Thyroid gland (tissue), 4 donors: Measurements from ENCODE around the gene A4GALT.

ENCODE experiments used
- POLR2A ChIP-seq, 2 donors: fragments of 450-650 bp; IDR thresholded peaks; one replicate each; pipeline ENCODE4 v1.6.1; 2017; ENCODE audit warnings: antibody characterized with exemption in 2 of 2, mild to moderate bottlenecking in 2 of 2, moderate library complexity in 1 of 2
- TF ChIP-seq, protein P1 (sequence below), 6 experiments: fragments of 200-600 bp in 3 of 6; fragments of 450-650 bp in 3 of 6; sonication (generic) in 3 of 6; IDR thresholded peaks; one replicate each; pipeline ENCODE4 v1.5.1; 2016 to 2019; ENCODE audit warnings: antibody characterized with exemption in 6 of 6, mild to moderate bottlenecking in 2 of 6, inconsistent platforms in 1 of 6, moderate library complexity in 1 of 6

GRCh38 chr22:42653999-42654398 lies 66.7 kb downstream of the A4GALT start:
- TF ChIP-seq, protein P1, sequence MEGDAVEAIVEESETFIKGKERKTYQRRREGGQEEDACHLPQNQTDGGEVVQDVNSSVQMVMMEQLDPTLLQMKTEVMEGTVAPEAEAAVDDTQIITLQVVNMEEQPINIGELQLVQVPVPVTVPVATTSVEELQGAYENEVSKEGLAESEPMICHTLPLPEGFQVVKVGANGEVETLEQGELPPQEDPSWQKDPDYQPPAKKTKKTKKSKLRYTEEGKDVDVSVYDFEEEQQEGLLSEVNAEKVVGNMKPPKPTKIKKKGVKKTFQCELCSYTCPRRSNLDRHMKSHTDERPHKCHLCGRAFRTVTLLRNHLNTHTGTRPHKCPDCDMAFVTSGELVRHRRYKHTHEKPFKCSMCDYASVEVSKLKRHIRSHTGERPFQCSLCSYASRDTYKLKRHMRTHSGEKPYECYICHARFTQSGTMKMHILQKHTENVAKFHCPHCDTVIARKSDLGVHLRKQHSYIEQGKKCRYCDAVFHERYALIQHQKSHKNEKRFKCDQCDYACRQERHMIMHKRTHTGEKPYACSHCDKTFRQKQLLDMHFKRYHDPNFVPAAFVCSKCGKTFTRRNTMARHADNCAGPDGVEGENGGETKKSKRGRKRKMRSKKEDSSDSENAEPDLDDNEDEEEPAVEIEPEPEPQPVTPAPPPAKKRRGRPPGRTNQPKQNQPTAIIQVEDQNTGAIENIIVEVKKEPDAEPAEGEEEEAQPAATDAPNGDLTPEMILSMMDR (IDR thresholded peaks at IDR 0.05) = no peak
- TF ChIP-seq POLR2A (IDR thresholded peaks at IDR 0.05) = no peak
